Body of pancreas (tissue), 4 donors: ENCODE results near the gene AP1G1.

Source experiments
- POLR2A ChIP-seq, 3 donors: fragments of 450-650 bp; IDR thresholded peaks; one replicate each; pipeline ENCODE4 v1.6.1; 2016; ENCODE audit warnings: antibody characterized with exemption in 3 of 3, mild to moderate bottlenecking in 2 of 3
- TF ChIP-seq, protein P1 (sequence below), 7 experiments: fragments of 450-650 bp in 4 of 7; fragments of 200-600 bp in 3 of 7; sonication (generic) in 3 of 7; IDR thresholded peaks; one replicate each; pipeline ENCODE4 v1.5.1; 2016 to 2019; ENCODE audit warnings: antibody characterized with exemption in 7 of 7

DNA sequence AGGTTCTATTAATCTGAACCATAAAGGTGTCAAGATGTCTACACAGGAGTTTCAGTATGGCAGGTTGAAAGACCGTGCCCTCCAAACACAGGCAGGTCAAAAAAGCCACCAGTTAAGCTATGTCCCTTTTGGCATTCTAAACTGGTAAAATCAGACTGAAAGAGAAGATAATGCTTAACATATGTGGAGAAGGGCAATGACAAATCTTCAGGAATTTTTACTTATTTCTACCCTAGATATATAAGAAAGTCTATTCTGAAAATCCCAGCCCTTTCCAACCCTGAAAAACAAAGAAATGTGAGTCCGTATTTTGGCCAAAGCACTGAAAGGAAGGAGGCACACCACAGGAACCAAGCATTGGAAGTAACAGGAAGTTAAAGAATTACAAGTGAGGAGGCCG, 16.5 kb downstream of the AP1G1 start:
- TF ChIP-seq, protein P1, sequence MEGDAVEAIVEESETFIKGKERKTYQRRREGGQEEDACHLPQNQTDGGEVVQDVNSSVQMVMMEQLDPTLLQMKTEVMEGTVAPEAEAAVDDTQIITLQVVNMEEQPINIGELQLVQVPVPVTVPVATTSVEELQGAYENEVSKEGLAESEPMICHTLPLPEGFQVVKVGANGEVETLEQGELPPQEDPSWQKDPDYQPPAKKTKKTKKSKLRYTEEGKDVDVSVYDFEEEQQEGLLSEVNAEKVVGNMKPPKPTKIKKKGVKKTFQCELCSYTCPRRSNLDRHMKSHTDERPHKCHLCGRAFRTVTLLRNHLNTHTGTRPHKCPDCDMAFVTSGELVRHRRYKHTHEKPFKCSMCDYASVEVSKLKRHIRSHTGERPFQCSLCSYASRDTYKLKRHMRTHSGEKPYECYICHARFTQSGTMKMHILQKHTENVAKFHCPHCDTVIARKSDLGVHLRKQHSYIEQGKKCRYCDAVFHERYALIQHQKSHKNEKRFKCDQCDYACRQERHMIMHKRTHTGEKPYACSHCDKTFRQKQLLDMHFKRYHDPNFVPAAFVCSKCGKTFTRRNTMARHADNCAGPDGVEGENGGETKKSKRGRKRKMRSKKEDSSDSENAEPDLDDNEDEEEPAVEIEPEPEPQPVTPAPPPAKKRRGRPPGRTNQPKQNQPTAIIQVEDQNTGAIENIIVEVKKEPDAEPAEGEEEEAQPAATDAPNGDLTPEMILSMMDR (IDR thresholded peaks at IDR 0.05) = no peak
- TF ChIP-seq POLR2A (IDR thresholded peaks at IDR 0.05) = no peak
